Activated T-helper 9 cell treated with anti-CD3 and anti-CD28 coated beads, Interleukin-2, amount 50 U/mL, for 16 hours (primary cell): Measurements from ENCODE around the gene HSPA9.

ENCODE experiments used
- DNase-seq: peaks from one replicate; pipeline ENCODE4 v3.0.0-alpha.2; 2020; ENCODE audit warnings: low read depth

The HSPA9 gene

GRCh38 chr5:138560971-138561370 is 14.2 kb downstream of the HSPA9 start:
- DNase-seq: no peak

GRCh38 chr5:138559937-138560336 is 15.3 kb downstream of the HSPA9 start:
- no peak for DNase-seq

- no peak for DNase-seq
These were observed 17.5 kb downstream of the HSPA9 start for GRCh38 chr5:138557677-138558076.

DNA sequence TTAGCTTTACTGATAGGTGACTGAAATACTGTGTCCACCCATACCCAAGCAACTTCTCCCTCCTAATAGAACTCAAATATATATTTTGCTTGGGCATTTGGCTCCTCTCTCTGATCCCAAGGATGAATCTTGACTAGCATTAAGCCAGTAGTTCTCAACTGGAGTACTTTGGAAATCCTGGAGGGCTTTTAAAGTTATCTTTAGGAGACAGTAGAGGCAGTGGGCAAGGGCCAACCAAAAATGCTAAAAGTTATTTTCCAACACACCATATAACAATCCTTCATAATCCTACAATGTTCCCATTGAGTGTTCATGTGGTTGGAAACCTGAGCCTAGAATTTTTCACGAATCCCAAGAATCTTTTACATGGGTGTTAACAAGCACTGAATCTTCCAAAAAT is 21.1 kb downstream of the HSPA9 start:
- DNase-seq: no peak

GRCh38 chr5:138553437-138554095 is 21.6 kb downstream of the HSPA9 start:
- no peak for DNase-seq

DNA sequence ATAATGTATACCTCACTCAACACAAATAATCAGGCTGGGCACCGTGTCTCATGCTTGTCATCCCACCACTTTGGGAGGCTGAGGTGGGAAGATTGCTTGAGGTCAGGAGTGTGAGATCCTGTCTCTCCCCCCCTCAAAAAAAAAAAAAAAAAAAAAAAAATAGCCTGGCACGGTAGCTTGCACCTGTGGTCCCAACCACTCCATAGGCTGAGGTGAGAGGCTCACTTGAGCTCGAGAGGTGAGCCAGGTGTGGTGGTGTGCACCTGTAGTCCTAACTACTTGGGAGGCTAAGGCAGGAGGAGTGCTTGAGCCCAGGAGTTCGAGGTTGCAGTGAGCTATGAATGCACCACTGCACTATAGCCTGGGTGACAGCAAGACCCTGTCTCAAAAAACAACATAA is 22.5 kb downstream of the HSPA9 start:
- no peak for DNase-seq

DNA sequence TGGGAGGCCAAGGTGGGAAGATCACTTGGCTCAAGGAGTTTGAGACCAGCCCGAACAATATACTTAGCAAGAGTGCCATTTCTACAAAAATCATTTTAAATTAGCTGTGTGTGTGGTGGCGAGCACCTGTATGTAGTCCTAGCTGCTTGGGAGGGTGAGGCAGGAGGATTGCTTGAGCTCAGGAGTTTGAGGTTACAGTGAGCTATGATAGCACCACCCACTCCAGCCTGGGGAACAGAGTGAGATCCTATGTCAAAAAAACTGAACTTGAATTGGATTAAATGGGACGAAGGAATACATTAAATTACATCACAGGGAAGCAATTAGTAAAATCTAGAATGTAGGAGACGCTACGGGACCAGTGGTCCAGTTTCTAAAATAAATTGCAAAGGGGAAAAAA is 25.8 kb downstream of the HSPA9 start:
- DNase-seq: no peak

DNA sequence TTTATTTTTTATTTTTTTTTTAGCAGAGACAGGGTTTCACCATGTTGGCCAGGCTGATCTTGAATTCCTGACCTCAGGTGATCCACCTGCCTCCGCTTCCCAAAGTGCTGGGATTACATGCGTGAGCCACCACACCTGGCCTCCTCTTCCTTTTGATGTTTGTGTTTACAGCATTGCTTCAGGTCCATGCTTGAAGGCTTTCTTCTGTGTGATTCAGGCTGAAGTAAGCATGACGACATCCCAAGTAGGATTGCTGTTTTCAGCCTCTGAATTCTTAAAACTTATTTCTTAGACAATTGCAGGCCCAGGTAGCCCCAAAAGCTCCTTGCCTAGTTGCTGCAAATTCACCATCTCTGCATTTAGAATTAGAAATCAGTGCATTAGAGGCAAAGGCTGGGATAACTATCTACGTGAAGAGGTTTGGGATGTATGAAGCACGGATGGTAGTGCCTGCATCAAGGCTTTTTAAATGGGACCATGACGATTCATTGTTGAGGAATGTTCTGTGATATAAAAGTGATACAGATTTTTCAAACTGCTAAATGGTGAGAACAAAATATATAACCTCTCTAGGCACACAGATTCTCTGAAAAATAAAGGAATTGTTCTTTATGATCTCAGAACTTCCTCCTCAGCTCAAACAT is 29.2 kb downstream of the HSPA9 start:
- DNase-seq: no peak

DNA sequence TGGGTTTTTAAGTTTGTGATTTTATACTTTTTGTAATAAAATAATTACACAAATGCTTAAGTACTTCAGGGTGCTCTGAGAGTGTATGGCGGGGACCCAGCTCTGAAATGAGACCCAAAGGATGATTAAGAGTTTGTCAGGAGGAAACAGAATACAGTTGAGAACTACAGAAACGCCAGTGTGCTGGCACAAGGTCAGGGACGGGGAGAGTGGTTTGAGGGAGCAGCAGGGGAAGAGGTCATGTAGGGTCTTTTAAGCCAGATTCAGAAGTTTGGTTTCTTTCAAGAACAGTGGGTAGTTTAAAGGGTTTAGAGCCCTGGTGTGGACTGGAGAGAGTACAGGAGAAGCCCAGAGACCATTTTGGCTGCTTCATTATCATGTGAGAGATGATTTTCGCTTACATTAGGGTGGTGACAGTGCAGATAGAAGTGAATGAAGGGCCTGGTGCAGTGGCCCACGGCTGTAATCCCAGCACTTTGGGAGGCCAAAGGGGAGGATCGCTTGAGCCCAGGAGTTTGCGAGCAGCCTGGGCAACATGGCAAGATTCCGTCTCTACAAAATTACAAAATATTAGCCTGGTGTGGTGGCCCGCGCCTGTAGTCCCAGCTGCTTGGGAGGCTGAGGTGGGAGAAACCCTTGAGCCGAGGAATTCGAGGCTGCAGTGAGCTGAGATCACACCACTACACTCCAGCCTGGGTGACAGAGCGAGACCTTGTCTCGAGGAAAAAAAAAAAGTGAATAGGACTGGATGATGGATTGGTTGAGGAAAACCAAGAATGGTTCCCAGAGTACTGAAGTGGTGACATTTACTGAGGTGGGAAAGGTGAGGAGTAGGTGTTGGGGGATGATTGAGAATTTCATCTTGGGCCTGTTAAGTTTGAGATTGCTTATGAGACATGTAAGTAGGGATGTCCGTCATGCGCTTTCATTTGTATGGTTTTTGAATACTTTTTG is 30.7 kb downstream of the HSPA9 start:
- DNase-seq: no peak

DNA sequence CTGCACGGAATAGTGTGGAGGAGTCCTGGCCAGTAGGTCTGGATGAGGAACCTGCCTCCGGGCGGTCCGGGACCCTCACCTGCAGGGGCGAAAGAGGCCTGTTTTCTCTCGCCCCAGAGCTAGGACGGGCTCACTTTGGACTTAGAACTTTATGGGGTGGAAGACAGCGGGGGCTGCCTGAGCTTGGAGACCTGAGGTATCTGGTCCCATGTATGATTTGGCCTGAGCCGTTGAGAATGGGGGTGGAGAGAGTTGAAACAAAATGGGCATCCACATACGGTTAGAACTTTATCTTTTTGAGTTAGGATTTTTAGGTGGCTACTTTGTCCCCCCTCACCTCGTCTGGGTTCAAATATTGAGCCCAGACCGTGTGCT is 31.5 kb downstream of the HSPA9 start:
- DNase-seq: no peak

DNA sequence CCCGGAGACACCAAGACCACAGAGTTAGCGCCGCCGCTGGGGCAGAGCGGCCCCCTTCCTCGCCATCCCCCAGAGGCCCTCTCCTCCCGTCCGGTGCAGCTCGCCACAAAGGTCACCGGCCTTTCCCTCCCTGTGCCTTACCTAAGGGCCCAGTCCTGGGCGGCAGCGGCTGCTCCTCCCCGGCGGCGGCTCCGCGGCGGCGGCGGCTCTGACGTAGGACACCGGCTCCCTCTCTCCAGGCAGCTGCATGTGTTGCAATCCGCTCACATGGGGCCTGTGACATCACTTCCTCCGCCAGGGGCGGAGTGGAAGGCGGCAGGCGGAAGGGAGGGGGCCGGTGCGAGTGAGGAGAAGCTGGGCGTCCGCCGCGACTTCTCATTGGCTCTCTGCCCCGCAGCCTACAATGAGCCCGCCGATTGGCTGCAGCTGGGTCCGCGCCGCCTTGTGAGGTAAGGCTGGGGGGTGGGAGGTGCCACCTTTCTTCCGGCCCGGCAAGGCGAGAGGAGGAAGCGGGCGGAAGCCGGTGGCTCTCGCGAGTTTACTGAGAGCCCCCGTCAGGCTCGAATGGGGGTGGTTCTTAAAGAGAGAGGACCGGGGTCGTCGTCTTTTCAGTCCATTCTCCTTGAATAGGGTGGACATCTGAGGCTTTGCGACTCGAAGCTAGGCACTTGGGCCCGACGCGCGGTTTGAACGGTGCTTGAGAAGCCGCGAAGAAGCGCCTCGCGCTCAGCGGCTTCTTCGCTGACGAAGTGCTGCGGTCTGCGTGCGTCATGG is 32.1 kb downstream of the HSPA9 start, which contains the start of gene ETF1:
Gene ETF1 (minus strand): TSS at position 281 of the 774 bp plus-strand sequence. CDS start 318 bp downstream, outside the sequence.
- peak; percentile 100 for DNase-seq

- DNase-seq: peak; percentile 16
These were observed 32.8 kb downstream of the HSPA9 start for GRCh38 chr5:138542180-138542955.

GRCh38 chr5:138541511-138542179 is 33.6 kb downstream of the HSPA9 start:
- DNase-seq: no peak

DNA sequence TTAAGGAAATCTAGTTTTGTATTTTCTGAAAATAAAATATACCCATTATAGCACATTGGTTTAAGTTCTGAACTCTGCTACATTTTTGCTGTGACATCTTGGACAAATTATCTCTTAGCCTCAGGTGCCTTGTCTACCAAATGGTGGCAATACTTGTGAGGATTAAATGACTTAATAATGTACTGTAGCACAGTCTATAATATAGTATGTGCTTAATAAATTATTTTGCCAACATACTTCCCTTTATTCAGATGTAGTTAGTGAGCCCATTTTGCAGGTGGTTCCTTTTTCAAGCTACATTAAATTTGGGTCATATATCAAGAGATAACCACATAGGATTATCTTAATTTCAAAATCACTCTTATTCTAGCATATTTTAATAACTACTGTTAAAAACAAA is 35.4 kb downstream of the HSPA9 start:
- no peak for DNase-seq

DNA sequence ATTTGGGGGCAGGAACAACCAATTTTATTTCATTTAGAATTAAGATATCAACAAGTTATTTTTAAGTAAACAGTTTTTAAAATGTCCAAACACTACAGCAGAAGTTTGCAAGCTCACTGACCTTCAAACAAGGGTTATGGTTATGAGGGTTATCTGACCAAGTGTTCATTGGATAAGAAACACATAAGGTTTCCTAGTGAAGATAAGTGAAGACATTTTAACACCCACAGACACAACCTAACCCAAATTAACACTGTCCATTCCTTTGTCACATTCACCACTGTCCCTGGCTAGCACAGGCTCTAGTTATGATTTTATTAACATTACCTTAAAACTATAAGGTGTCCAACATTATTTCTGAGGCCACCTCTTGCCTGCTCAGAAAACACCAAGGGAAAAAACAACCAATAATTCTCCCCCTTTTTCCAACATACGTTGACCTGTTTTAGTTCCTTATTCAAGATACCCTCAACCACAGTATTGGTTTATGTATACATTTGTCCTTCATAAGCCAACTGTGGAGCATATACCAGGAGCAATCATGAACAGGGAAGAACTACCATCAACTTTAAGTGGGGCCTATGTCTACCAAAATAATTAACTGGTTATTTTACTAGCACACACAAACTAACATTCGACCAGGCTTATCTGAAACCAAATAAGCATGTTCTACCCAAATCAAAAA is 36.1 kb downstream of the HSPA9 start:
- no peak for DNase-seq

DNA sequence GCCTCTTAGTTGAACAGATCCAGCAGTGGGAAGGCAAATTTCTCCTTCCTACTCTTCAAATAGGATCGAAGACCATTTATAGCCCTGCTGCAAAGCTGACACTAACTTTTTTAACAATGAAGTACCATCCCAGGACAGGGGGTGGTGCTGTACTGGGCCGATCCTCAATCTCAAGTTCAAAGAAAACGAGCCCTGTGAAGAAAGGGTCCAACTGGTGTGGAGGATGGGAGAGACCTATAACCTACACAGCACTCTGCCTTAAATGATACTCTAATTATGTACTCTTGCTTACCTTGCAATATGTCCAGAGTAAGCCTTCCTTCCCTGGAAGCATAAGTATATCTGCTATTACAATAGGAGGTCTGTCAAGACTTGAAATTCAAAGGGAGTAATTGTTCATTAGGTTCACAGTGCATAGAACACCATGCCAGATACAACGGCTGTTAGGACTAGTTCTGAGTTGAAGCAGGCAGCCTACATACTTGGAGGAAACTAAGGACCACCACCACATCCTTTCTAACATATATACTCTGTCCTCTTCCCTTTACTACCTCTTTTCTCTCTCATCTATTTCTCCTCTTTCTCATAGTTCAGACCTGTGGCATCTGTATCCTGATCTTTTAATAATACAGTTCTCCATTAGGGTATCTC is 38.4 kb downstream of the HSPA9 start:
- DNase-seq: no peak

- no peak for DNase-seq
These were observed 39.0 kb downstream of the HSPA9 start for GRCh38 chr5:138536215-138536614.

GRCh38 chr5:138533973-138534941 is 40.9 kb downstream of the HSPA9 start:
- DNase-seq: no peak
